Measurements from ENCODE around the gene UROC1. TPM values are rescaled to one million over a fixed set of nuclear protein-coding genes. Genes with fewer than 3 reads are reported as not detected.

UROC1 gene
- total and polyA plus RNA-seq, 2 of the 13 experiments (the other 11 are each of a cell fraction or from before 2014, with no cell fraction given) = 0.71 to 1.3 TPM

GRCh38 chr3:126538966-126539365 is 21.4 kb upstream of the UROC1 start:
- no peaks in the 10 kb centered on the region for H3K27me3 ChIP-seq (ENCODE audit: control insufficient read depth in 1 of 2, insufficient read depth in 2 of 2, low read length in 2 of 2)
- intact Hi-C loops (cut with micrococcal nuclease; ENCODE audit: unreplicated experiment) = no loop called here
- no peak overlapping the region for H3K9ac ChIP-seq (ENCODE audit: insufficient read depth, low read depth, low read length)

GRCh38 chr3:126538316-126538715 is 20.7 kb upstream of the UROC1 start:
- Histone ChIP-seq H4K20me1 (ENCODE audit: insufficient read depth, low read length) (no peaks in the 10 kb centered on the region; the same call in 1 of the 2 replicates), H2AFZ (ENCODE audit: low read length) (no peak overlapping the region), H3K27ac (ENCODE audit: extremely low read length, insufficient read depth, low read length) (no peak overlapping the region), H3K36me3 (replicated peaks in 1 of 2; ENCODE audit: control insufficient read depth in 1 of 2, insufficient read depth in 2 of 2, low read length in 2 of 2) (peaks cover 14 to 35% of the 10 kb centered on the region in 2 experiments), H3K4me3 (replicated peaks in 1 of 3; ENCODE audit: insufficient read depth in 1 of 3, low read depth in 2 of 3, low read length in 3 of 3) (no peak overlapping the region), H3K79me2 (ENCODE audit: insufficient read depth, low read length) (peaks cover 2% of the 10 kb centered on the region), H3K27me3 (ENCODE audit: control insufficient read depth in 1 of 2, insufficient read depth in 2 of 2, low read length in 2 of 2) (no peaks in the 10 kb centered on the region), H3K9me3 (ENCODE audit: low read length) (no peaks in the 10 kb centered on the region), H3K9ac (ENCODE audit: insufficient read depth, low read depth, low read length) (no peak overlapping the region), H3K4me1 (ENCODE audit: insufficient read depth, low read length) (no peaks in the 10 kb centered on the region), H3K4me2 (ENCODE audit: low read depth, low read length) (no peak overlapping the region)
- ATAC-seq = no peak
- intact Hi-C loops (cut with micrococcal nuclease; ENCODE audit: unreplicated experiment) = no loop called here
- WGBS (ENCODE audit: low lambda C conversion rate) = 100% methylated on average over 5 of the region's 9 CpGs
- in situ Hi-C loops (cut with HindIII; ENCODE audit: extremely low pct_ligation_motif_present, low pct_unique_long_range_greater_than_20kb) = no loop called here
- no TSS peak for BruUV-seq (replicated peaks)
- FAIRE-seq = no peak
- ChIA-PET CTCF (ENCODE audit: low intra/inter-chr PET ratio, low total read pairs) (no interaction called here), POLR2A (interaction anchor here (1.2 kb wide), 1 partner anchor 9 kb away, joined by 5 read pairs; no protein-coding TSS in a partner anchor)
- no peak for DNase-seq (ENCODE audit: low spot score)
- TF ChIP-seq ZXDC (CRISPR knock-in tag; IDR thresholded peaks at IDR 0.05) = no peak
- no peak for TF ChIP-seq ZNF879 (CRISPR knock-in tag; IDR thresholded peaks at IDR 0.05)
- TF ChIP-seq FOXP1 (IDR thresholded peaks at IDR 0.05) = no peak
- TF ChIP-seq FOXP1 (CRISPR knock-in tag; IDR thresholded peaks at IDR 0.05) = no peak
- TF ChIP-seq HNRNPL (IDR thresholded peaks at IDR 0.05; ENCODE audit: low read depth, low read length) = no peak
- no peak for TF ChIP-seq ZBTB8A (CRISPR knock-in tag; IDR thresholded peaks at IDR 0.05; ENCODE audit: borderline replicate concordance, low read depth)
- TF ChIP-seq CCAR2 (optimal IDR thresholded peaks at IDR 0.05; ENCODE audit: low read depth, low read length) = no peak
- TF ChIP-seq ATF2 (CRISPR knock-in tag; IDR thresholded peaks at IDR 0.05) = no peak
- TF ChIP-seq REPIN1 (CRISPR knock-in tag; IDR thresholded peaks at IDR 0.05; ENCODE audit: borderline replicate concordance, low read depth) = no peak
- TF ChIP-seq ZNF766 (CRISPR knock-in tag; IDR thresholded peaks at IDR 0.05; ENCODE audit: borderline replicate concordance) = no peak
- no peak for TF ChIP-seq ELF1 (CRISPR knock-in tag; IDR thresholded peaks at IDR 0.05)

More at GRCh38 chr3:126538966-126539365, 21.4 kb upstream of the UROC1 start:
- POLR2A ChIA-PET = no interaction called here
- no peak for TF ChIP-seq KDM3A (CRISPR knock-in tag; IDR thresholded peaks at IDR 0.05; ENCODE audit: low read depth)
- no peak for TF ChIP-seq NKX3-1 (CRISPR knock-in tag; IDR thresholded peaks at IDR 0.05)
- no peak for TF ChIP-seq ZNF138 (CRISPR knock-in tag; IDR thresholded peaks at IDR 0.05; ENCODE audit: low read depth)
- no peak for TF ChIP-seq ZNF362 (CRISPR knock-in tag; IDR thresholded peaks at IDR 0.05; ENCODE audit: borderline replicate concordance)
- TF ChIP-seq TBX2 (CRISPR knock-in tag; IDR thresholded peaks at IDR 0.05; ENCODE audit: borderline replicate concordance) = no peak
- ATAC-seq (no peak), DNase-seq (ENCODE audit: low spot score) (no peak), FAIRE-seq (no peak)
- Histone ChIP-seq H4K20me1 (ENCODE audit: insufficient read depth, low read length) (no peaks in the 10 kb centered on the region; the same call in 1 of the 2 replicates), H3K36me3 (replicated peaks in 1 of 2; ENCODE audit: control insufficient read depth in 1 of 2, insufficient read depth in 2 of 2, low read length in 2 of 2) (peaks cover 15 to 37% of the 10 kb centered on the region in 2 experiments), H3K4me1 (ENCODE audit: insufficient read depth, low read length) (no peaks in the 10 kb centered on the region), H3K4me2 (ENCODE audit: low read depth, low read length) (no peak overlapping the region), H3K9me3 (ENCODE audit: low read length) (no peaks in the 10 kb centered on the region), H3K79me2 (ENCODE audit: insufficient read depth, low read length) (no peaks in the 10 kb centered on the region), H2AFZ (ENCODE audit: low read length) (no peak overlapping the region), H3K4me3 (replicated peaks in 1 of 3; ENCODE audit: insufficient read depth in 1 of 3, low read depth in 2 of 3, low read length in 3 of 3) (no peak overlapping the region), H3K27ac (ENCODE audit: extremely low read length, insufficient read depth, low read length) (no peak overlapping the region)
- WGBS (ENCODE audit: low lambda C conversion rate) = 83% methylated on average over 5 of the region's 5 CpGs
- BruUV-seq (replicated peaks) = no TSS peak
- in situ Hi-C loops (cut with HindIII; ENCODE audit: extremely low pct_ligation_motif_present, low pct_unique_long_range_greater_than_20kb) = no loop called here
- CTCF ChIA-PET (ENCODE audit: low intra/inter-chr PET ratio, low total read pairs) = no interaction called here
